Psoas muscle (tissue), 7 donors: ENCODE measurements around the gene ARHGEF26. TPM values are rescaled to one million over a fixed set of nuclear protein-coding genes. Genes with fewer than 3 reads are reported as not detected.

Experiments
- polyA plus RNA-seq, 3 donors: library from polyadenylated mRNA; stranded (reverse); fragments of 200-250 nt; gene quantifications; one replicate each; pipeline ENCODE4 v1.2.3, GENCODE V29; 2013
- total RNA-seq, 4 donors: library from RNA; stranded (reverse); fragmentation: NEBNext Ultra II Directional in 2 of 4; extraction: Animal tissue kit (Norgen Biotek cat#: 25700) in 2 of 4; gene quantifications; one replicate each; pipeline versions ENCODE4 v1.2.1 to v1.2.4, GENCODE V29; 2021 to 2023
- donor health status: healthy with polysubstance abuse.
- donor health status: DM: no; HTN: no; CAD: no; lungs with moderate emphysema.
- donor health status: Bipolar disorder and iron deficiency.
- donor health status: healthy.
- donor health status: DM: no; HTN: no; CAD: no.
- donor health status: DM: no; HTN: no; CAD: no.
- donor health status: DM: yes; HTN: yes; CAD: no.

The ARHGEF26 gene
- total and polyA plus RNA-seq, 7 donors = 0.35 to 1.8 (median 0.42) TPM

Other genes starting within 250 kb of the ARHGEF26 start
- gene DHX36, start 203.1 kb downstream of the ARHGEF26 start, total RNA-seq = 100 to 1,000 TPM in 1 of 4 donors, 10 to 100 TPM in 3; 52.4 to 117 (median 78.7) TPM
- gene DHX36, start 203.1 kb downstream of the ARHGEF26 start, polyA plus RNA-seq = 100 to 1,000 TPM in 1 of 3 donors, 10 to 100 TPM in 2; 41.8 to 114 (median 66.7) TPM